VCaP (cell line): Measurements from ENCODE around the gene MMAA.
"Not testable (repeated sequence)": the region's sequence is repeated elsewhere in the genome, so short reads cannot be mapped to it uniquely, and the experiment has no call there.

Experiments
- H3K27ac ChIP-seq: fragments of 450-650 bp; 2 replicates; pipeline ENCODE4 v1.5.1; 2017
- TF ChIP-seq, protein P1 (sequence below): fragments of 450-650 bp; conservative IDR thresholded peaks from 2 replicates; pipeline ENCODE4 v1.5.1; 2017; ENCODE audit warnings: mild to moderate bottlenecking, moderate library complexity

MMAA gene

DNA sequence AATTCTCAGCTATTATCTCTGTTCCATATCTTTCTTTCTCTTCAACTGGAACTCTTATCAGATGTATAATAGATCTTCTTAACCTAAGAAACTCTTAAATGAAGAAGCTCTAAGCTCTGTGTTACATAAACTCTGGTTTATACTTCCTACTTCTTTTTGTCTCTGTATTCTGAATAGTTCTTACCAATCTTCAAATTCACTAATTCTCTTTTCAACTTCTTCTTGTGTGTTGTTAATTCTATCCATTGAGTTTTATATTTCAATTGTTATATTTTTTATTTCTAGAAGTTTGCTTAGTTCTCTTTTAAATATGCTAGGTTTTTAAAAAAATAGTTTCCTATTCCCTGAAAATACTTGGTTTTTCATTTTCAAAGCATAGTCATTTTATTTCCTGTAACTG is 13.2 kb upstream of the MMAA start:
- H3K27ac ChIP-seq = no peak overlapping the region
- TF ChIP-seq, protein P1, sequence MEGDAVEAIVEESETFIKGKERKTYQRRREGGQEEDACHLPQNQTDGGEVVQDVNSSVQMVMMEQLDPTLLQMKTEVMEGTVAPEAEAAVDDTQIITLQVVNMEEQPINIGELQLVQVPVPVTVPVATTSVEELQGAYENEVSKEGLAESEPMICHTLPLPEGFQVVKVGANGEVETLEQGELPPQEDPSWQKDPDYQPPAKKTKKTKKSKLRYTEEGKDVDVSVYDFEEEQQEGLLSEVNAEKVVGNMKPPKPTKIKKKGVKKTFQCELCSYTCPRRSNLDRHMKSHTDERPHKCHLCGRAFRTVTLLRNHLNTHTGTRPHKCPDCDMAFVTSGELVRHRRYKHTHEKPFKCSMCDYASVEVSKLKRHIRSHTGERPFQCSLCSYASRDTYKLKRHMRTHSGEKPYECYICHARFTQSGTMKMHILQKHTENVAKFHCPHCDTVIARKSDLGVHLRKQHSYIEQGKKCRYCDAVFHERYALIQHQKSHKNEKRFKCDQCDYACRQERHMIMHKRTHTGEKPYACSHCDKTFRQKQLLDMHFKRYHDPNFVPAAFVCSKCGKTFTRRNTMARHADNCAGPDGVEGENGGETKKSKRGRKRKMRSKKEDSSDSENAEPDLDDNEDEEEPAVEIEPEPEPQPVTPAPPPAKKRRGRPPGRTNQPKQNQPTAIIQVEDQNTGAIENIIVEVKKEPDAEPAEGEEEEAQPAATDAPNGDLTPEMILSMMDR = no peak

GRCh38 chr4:145609481-145610427 is 9.4 kb upstream of the MMAA start:
- TF ChIP-seq, protein P1 = peak; percentile 87
- no peak overlapping the region for H3K27ac ChIP-seq

DNA sequence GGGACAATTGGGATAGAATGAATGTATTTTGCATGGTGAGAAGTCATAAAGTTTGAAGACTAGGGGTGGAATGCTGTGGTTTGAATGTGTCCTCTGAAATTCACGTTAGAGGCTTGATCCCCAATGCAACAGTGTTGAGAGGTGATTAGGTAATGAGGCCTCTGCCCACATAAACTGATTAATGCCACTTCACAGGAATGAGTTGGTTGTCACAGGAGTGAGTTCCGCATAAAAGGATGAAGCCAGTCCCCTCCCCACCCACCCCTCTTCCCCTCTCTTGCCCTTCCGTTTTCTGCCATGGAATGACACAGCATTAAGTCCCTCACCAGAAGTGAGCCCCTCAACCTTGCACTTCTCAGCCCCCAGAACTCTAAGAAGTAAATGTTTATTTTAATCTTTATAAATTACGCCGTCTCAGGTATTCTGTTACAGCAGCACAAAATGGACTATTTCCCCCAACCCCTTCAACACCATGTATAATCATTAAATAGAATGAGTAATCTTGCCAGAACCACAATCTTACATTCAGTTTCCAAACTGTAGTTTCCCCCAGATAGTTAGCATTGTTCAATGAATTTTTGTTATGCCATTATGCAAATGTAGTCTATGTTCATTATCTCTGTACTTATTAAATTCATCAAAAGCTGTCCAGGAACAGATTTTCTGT is 5.5 kb upstream of the MMAA start:
- H3K27ac ChIP-seq = no peak overlapping the region

DNA sequence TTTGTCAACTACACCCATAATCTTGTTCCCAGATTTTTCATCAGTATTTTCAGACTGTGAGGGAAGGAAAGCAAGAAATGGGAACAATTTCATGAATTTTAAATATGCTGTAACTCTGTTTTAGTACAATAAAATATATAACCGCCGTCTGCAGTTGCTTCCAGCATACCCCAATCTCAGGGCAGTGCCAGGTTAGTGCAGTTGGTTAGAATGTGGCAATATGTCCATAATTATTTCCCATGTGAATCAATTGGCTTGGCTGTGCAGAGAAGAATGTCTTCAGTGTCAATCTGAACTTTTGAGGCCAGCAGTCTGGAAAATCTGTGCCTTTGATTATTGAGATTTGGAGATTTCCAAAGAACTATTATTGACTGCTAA is 5.0 kb upstream of the MMAA start:
- no peak overlapping the region for H3K27ac ChIP-seq
- TF ChIP-seq, protein P1 = no peak

More for the DNA sequence above, 5.5 kb upstream of the MMAA start:
- TF ChIP-seq, protein P1 = no peak

GRCh38 chr4:145618210-145618931 is 814 bp upstream of the MMAA start:
- peak overlapping the region; percentile 92 for H3K27ac ChIP-seq
- TF ChIP-seq, protein P1 = no peak

DNA sequence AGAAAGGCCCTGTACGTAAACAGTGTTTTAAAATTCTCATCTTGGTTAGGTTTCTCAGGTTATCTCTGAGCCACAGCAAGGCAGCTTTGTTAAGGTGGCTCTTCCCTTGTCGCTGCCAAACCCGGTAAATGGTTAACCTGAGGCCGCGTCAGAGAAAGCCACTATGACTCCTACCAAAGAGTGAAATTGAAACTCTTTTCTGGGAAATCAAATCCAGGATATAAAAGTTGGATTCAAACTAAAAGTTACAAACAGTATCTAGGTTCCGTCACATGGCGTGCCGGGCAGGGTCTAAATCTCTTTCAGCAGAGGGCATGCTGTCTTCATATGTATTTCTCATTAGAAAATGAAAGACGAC is 433 bp downstream of the MMAA start:
- peak overlapping the region; percentile 92 for H3K27ac ChIP-seq
- TF ChIP-seq, protein P1 = peak; percentile 37; the same call in 1 of the 2 replicates

DNA sequence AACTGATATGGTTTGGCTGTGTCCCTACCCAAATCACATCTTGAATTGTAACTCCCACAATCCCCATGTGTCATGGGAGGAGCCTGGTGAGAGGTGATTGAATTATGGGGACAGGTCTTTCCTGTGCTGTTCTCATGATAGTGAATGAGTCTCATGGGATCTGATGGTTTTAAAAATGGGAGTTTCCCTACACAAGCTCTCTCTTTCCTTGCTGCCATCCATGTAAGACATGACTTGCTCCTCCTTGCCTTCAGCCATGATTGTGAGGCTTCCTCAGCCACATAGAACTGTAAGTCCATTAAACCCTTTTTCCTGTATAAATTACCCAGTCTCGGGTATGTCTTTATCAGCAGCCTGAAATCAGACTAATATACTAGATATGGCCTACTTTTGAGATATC is 2.9 kb downstream of the MMAA start:
- not testable (repeated sequence) for H3K27ac ChIP-seq
